GM12878 (cell line): Measurements from ENCODE around the gene GAL3ST2.
"Not testable (repeated sequence)": the region's sequence is repeated elsewhere in the genome, so short reads cannot be mapped to it uniquely, and the experiment has no call there.

Experiments used
- BCL11A ChIP-seq: IDR thresholded peaks from 2 replicates; pipeline ENCODE4 v1.6.1; 2011; ENCODE audit warnings: low read depth, low read length
- CHD1 ChIP-seq: IDR thresholded peaks from 2 replicates; pipeline ENCODE4 v1.6.1; 2012; ENCODE audit warnings: low read depth, low read length, improper control_type of control experiment
- CTCF ChIP-seq, 3 experiments: IDR thresholded peaks in 2 of 3; conservative IDR thresholded peaks in 1 of 3; 2 replicates each; pipeline ENCODE4 v1.5.1; 2011; ENCODE audit warnings: low read depth in 3 of 3, low read length in 3 of 3, mild to moderate bottlenecking in 3 of 3, control low read depth in 2 of 3, moderate library complexity in 2 of 3, inconsistent platforms in 1 of 3, mixed read lengths in 1 of 3; ENCODE audit not compliant: control insufficient read depth in 2 of 3, insufficient read depth in 1 of 3; ENCODE audit errors: extremely low read depth in 1 of 3
- SKIL ChIP-seq: fragments of 450-650 bp; IDR thresholded peaks from 2 replicates; pipeline ENCODE4 v1.6.1; 2017; ENCODE audit warnings: mild to moderate bottlenecking, low read depth, inconsistent platforms; ENCODE audit not compliant: poor library complexity, severe bottlenecking
- ZNF274 ChIP-seq: IDR thresholded peaks from one replicate; pipeline ENCODE4 v1.8.0; 2011; ENCODE audit not compliant: insufficient read length, insufficient read depth

GRCh38 chr2:241743008-241743407 is 33.6 kb upstream of the GAL3ST2 start:
- not testable (repeated sequence) for TF ChIP-seq CHD1; CTCF (IDR thresholded peaks at IDR 0.05 in 2 of 3, conservative IDR thresholded peaks at IDR 0.05 in 1 of 3; ENCODE audit: control insufficient read depth in 2 of 3, extremely low read depth in 1 of 3, insufficient read depth in 1 of 3, low read depth in 3 of 3, low read length in 3 of 3); ZNF274; SKIL; BCL11A
